ENCODE data around the gene SCARF1.

SCARF1 gene

DNA sequence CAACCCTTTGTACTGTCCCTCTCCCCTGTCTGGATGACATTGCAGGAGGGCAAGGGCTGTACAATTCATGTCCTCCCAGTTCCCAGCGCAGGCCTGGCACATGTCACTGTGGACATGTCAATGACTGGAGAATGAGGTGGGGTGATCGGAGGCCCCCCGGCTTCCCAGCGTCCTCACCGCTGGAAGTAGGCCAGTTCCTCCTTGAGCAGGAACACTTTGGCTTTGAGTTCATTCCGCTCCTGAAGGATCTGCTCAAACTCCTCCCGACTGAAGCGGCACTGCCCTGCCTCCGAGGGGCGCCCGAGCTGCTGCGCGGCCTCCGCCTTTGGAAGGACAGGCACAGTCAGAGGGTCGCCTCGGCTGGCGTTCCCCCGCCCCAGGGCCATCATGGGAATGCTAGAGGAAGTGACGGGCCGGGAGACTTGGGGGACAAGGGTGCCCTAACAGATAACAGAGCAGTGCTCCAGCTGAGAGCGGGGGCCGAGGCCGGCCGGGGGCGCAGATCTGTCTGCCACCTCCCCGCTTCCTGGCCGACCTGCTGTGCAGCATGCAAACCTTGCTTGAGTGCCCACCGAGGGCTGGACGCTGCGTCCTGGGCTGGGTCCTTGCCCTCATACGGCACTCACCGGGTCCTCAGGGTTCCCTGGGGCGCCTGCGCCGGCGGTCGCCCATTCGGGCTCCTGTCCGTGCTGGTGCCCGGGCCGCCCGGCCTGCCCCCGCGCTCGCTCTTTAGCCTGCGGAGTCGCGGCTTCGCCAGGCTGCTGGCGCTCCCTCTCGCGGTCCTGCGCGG is 2.8 kb upstream of the SCARF1 start:
- peak; percentile 39 for DNase-seq

DNA sequence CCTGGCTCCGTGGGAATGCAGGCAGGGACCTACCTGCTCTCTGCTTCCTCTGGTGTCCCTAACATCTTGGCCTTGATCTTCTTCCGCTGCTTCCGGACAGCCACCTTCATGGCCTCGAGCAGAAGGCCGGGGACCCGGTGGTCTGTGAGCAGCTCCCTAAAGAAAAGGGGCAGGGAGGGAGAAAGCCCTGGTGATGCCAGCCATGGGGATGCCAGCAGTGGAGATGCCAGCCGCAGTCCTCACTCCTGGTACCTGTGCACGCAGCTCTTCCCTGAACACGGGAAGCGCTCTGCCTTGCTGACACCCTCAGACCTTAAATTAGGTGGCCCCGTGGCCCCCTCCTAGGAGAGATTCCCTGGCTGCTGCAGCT is 2.3 kb upstream of the SCARF1 start:
- no peak for DNase-seq

DNA sequence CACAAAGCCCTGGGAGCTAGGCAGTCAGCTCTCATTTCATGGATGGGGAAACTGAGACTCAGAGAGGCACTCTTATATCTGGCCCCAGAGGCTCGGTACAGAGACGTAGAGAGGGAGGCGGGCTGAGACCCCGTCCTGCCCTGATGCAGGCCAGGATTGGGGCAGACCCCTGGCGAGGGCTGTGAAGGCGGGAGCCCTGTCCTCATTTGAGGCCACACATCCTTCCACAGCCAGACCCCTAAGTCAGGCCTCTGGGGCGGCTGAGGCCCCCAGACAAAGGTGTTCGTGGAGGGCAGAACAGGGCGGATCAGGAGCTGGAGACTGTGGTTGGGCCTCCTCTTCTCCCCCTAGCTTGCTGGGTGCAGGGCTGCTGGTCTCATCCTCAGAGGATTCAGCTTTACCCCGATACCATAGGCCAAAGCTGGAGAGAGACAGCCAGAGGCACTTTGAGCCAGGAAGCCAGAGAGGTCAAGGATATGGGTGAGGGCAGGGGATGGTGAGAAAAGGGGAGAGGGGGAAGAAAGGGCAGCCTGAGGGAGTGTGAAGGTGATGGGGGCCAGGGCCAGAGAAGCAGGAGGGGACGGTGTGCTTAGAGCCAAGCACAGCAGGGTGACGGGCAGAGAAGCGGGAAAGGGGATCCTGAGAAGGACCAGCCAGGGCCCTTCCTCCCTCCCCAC is 805 bp upstream of the SCARF1 start:
- no peak for DNase-seq

DNA sequence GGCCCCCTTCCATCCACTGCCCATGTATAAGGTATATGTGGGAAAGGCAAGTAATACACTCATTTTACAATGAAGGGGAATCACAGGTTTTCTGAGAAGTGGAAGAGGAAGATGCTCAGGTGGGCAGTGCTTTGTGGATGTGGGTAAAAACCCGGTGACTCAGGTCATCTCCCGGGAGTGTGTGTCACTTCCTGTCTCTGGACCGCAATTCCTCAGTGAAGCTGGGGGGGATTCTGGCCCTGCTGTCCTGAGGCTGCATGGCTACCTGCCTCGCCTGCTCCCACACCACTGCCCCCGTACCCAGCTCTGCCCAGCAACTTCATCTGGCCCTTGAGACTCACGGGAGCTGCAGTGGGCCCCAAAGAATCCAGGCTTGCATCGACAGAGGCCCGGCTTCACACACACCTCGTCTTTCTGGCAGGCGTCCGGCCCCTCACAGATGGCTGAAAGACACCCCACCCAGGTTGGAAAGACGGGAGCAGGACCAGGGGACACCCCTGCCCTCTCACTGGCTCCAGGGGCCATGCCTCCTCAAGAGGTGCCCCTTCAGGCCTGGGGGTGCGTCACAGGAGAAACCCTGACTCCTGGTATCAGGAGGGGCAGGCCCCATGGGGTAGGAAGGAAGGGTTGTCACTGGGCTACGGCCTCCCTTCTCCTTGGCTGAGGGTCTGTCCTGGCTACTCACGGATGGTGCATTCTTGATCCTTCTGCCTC is 882 bp downstream of the SCARF1 start:
- peak; percentile 10 for DNase-seq

DNA sequence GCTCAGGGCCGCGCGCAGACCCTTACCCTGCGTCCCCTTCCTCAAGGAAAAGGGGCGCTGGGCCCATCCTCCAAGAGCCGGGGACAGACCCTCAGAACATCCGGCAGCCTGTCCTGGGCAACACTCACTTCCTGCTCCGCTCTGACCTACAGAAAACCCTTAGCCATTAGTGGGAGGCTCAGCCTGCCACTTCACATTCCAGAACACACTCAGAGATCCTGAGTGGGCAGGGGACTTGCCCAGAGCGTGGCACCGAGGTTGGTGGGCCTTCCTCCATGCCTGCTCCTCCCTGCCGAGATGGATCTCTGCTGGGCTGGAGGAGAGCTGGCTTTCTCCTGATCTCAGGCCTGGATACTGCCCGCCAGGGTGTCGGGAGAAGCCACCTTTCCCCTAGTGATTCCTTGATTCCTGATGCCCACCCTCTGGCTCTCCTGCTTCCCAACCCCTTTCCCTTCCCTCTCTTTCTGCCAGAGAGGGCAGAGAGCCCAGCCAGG is 1.5 kb downstream of the SCARF1 start:
- no peak for DNase-seq

DNA sequence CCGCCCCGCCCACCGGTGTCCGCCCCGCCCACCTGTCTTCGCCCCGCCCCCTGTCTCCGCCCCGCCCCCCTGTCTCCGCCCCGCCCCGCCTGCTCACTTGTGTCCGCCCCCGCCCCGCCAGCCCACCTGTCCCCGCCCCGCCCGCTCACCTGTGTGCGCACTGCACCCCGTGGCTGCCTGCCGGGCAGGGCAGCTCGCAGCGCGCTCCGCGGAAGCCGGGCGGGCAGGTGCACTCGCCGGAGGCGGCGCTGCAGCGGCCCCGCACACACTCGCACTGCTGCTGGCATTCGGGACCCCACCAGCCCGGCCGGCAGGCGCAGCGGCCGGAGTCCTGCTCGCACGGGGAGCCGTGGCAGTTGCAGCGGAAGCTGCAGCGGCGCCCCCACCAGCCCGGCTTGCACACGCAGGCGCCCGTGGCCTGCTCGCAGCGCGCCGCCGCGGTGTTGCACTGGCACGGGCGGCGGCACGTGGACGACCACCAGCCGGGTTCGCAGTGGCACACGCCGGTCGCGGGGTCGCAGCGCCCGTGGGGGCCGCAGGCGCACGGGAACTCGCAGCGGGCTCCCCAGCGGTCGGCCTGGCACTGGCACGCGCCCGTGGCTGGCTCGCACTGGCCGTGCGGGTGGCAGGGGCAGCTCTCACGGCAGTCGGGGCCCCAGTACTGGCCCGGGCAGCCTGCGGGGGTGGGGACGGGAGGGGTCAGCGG is 2.1 kb downstream of the SCARF1 start:
- DNase-seq: peak; percentile 14

DNA sequence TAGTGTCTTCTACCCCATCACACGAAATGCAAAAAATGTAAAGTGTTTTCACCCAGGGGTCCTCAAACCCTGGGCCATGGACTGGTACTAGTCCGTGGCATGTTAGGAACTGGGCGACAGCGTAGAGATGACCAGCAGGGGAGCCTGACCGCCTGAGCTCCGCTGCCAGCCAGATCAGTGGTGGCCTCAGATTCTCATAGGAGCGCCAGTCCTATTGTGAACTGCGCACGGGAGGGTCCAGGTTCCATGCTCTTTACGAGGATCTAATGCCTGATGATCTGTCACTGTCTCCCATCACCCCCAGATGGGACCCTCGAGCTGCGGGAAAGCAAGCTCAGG is 4.5 kb downstream of the SCARF1 start:
- DNase-seq: no peak

DNA sequence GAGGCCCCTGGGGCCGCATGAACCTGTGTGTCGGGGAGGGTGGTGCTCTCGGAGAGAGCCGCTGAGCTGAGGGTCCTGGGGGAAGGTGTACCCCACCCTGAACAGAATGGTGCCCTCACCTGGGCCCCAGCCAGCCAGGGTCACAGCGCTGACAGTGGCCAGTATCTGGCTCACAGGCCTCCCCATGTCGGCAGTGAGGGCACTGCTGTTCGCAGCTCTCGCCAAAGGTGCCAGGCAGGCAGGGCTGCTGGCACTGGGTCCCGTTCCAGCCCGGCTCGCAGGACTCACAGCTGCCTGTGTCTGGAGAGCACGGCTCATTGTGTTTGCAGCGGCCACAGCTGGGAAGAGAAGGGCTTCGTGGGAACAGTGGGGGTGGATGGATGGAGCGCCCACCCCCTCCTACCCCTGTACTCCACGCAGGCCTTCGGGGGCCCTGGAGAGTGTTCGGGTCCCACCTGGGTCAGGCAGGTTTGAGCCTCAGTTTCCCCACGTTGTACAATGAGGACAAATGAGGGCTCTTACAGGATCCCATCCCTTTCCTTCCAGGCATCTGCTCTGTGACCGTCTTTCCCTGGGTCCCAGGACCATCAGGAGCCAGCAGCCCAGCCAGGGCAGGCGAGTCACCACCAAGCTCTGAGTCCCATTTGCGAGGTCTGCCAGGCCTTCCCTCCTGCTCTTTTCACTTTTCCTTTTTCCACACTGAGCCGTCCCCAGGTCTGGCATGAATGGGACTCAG is 5.0 kb downstream of the SCARF1 start:
- no peak for DNase-seq

DNA sequence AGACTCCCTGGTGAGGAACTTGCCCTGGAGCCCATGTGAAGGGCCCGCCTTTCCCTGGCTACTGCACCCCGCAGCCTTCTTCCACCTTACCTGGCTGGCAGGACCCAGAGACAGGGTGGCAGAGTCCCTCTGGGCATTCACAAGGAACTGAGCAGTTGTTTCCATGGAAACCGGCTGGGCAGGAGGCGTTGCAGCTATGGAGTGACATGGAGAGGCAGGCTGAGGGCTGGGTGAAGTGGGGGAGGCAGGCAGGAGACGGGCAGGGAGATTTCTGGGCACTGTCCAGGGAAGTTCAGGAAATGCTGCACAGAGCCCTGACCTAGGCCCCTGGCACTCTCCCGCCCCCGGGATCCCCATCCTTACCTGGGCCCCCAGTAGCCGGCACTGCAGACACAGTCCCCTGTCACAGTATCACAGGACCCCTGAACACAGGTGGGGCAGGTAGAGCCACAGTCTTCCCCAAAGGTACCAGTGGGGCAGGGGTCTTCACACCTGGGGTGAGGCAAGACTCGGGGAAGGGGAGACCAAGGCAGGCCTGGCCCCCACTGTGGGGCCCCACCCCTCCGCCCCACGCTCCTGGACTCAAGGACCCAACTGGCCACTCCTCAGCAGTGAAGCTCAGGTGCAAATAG is 5.9 kb downstream of the SCARF1 start:
- DNase-seq: no peak

DNA sequence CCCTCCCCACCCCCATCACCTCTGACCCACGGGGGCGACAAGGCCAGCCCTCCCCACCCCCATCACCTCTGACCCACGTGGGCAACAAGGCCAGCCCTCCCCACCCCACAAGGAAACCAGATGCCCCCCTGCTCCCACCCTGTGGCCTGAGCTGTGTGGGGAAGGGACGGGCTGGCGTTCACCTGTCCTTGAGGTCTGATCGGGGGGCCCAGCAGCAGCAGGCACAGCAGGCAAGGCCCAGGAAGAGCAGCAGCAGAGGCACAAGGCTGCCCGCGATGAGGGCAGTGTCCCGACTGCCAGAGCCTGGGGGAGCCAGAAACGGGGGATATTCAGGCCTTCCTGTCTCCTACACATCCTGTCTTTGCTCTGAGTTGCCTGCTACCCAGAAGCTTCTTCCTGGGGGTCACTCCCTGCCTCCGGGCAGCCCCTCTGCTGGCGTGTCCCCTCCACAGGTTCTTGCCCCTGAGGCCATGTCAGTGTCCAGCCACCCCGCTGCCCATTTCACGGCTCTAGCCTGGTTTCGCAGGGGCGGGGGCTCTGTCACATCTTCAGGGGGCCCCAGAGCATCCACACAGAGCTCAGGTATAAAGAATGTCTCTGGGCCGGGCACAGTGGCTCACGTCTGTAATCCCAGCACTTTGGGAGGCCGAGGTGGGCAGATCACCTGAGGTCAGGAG is 6.8 kb downstream of the SCARF1 start:
- no peak for DNase-seq

DNA sequence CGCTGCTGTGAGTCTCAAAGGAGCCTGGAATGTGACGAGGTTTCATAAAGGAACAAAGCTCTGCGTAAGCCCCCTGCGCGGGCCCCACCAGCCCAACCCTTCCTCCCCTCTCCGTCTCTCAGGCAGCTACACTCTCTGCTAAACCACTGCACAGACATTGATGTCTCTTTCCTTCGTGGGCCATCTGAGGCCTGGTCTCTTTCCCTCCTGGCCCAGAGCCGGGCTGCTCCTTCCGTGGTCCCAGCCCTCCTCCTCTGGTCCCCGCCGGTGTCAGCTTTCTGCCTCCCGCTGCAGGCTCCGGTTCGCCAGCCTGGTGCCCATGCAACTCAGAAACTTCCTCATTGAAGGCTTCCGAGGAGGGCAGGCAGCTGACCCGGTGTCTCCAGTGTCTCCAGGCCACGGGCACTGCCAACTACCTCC is 7.4 kb downstream of the SCARF1 start:
- DNase-seq: no peak

DNA sequence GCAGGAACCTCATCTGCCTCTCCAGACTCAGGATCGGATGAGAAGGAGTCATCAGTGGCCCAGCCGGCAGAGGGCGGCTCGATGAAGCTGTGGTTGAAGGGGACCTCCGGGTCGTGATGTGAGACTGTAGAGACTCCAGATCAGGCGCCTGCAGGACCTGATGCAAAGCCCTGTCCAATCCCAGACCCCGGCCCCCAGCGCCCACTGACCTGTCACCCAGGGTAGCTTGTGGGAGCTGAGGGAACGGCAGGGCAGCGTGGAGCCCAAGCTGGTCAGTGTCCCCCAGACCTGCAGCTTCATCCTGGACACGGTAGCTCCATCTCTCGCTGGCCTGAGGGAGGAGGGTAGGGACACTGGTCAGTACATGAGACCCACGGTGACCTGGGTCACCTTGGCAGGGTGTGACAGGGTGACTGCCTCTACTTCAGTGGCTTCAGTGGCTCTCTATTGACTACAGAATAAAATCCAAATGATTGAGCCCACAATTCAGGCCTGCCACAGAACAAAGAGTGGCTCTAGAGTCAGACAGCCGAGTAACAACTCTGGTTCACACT is 8.7 kb downstream of the SCARF1 start:
- DNase-seq: no peak

DNA sequence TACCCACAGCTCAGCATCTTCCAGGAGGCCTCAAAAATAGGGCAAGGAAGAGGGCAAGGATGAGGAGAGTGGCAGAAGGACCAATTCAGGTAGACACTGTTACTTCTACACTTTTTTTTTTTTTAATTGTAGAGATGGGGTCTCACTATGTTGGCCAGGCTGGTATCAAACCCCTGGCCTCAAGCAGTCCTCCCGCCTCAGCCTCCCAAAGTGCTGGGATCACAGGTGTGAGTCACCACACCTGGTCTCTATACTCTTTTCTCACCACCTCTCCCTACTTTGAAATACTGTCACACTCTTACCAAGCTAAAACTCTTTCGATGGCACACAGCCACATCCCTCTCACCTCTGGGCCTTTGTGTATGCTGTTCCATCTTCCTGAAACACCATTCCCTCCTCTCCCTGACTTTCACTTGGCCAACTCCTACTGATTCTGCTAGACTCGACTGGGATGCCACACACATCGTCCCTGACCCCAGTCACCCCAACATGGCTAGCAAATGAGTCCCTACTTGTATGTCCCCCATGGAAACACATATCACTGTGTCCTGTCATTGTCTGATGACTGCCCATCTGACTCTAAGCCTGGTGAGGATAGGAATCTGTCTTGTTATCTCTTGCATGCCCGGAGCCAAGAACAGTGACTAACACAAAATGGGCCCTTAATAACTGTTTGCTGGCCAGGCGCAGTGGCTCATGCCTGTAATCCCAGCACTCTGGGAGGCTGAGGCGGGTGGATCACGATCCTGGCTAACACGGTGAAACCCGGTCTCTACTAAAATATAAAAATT is 9.7 kb downstream of the SCARF1 start:
- DNase-seq: no peak

DNA sequence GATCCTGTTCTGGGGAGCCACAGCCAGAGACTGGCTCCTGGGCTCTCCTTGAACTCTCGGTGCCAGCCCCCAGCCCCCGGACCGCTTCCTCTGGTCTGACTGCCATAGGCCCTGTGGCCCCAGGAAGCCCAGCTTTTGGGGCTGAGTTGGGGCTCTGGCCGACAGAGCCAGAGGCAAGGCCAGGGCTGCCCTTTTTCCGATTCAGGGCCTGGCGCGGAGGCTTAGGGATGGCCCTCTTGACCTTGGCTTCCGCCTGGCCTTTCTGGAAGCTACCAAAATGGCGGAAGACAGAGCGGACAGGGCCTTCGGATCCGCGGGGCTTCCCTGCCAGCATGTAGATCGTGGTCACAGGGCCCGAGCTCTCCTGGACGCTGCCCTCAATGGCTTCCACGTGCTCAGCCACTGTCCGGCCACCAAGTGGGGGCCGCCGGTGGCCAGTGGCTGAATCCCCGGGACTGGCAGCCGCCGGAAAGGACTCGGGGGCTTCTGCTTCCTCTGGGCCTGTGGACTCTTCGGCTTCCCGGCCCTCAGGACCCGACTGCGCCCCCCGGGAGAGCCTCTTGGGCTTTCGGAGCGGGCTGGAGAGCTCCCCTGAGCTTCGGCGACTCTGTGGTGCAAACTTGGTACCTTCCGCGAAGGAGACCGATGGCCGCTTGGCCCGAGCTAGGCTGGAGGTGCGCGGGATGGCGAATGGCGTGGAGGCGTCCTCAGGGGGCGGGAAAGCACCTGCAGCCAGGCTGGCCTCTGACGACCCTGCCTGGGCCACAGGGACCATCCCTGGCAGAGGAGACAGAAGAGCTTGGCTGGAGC is 10.5 kb downstream of the SCARF1 start:
- DNase-seq: no peak

DNA sequence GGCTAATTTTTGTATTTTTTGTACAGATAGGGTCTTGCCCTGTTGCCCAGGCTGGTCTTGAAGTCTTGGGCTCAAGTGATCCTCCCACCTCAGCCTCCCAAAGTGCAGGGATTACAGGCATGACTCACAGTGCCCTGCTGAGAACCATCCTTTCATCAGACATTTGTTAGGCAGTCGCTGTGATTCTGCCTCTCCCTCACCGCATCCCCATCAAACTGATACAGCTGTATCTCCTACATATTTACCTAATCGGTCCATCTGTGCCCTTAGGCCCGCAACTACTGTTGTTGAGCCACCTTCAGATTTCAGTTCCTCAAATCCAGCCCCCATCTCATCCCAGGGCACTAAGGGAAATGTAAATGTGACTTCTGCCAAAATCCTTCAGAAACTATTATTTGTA is 14.9 kb downstream of the SCARF1 start:
- DNase-seq: peak; percentile 56

DNA sequence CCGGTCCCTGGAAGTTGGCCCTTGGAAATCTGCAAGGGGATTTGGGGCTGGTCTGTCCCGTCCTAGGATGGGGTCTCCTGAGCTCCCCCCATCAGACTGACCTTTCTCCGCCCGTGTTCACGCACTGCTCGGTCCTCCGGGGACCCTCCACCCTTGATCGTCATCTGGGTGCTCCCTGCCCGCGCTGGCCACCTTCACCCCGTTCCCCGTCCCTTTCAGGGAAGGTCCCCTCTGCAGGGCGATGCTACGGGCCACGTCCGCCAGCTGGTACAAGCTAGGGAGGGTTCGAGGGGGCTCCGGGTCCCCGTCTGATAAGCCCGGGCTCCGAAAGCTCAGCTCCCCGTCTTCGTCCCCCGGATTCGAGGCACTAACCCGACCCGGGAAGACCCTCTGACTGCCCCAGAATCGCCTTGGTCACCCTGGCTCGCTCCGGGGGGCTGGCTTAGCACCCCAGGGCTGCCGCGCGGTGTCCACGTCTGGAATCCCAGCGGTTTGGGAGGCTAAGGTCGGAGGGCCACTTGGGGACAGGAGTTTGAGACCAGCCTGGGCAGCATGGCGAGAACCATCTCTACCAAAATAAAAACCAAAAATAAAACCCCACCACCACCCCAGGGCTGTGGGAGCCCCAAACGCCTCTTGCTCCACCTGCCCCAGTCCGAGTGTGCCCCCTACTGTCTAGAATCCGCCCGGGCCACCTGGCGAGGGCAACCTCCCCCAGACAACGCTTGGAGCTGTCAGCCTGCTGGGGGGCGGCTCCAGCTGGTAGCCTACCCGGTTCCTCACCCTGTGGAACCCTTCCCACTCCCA is 15.8 kb downstream of the SCARF1 start:
- peak; percentile 44 for DNase-seq

DNA sequence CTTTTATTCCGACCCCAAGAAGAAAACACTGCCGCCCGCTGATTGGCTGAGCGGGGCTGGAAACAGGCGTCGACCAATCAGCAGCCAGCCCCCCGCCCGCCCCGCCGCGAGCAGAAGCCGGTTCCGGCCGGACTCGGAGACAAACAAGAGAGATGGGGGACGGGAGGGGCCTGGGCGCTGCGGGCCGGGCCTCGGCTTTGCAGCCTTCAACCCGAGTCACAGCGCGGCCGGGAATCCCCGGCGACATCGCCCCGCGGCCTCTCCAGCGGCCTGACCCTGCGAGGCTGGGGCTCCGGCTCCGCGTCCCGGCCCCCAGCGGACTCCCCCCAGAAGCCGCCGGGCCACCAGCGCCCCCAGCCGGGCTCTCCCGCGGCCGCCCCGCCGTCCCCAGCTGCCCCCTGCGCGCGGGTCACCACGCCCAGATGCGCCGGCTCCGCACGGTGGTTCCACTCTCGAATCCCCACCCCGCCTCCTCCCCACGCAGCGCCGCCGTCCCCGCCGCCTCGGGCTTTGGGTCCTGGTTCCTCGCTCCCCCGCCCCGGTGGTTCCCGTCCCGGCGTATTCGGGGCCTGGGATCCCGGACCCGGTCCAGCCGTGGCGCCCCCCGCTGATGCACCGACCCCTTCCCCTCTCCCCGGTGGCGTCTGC is 16.6 kb downstream of the SCARF1 start:
- DNase-seq: peak; percentile 78
